ENCODE measurements around the gene RBM23. TPM values are rescaled to one million over a fixed set of nuclear protein-coding genes. Genes with fewer than 3 reads are reported as not detected.

RBM23 gene
- polyA plus RNA-seq, 1 of the 3 experiments (the other 2 are of a cell fraction) = 65.5 TPM

DNA sequence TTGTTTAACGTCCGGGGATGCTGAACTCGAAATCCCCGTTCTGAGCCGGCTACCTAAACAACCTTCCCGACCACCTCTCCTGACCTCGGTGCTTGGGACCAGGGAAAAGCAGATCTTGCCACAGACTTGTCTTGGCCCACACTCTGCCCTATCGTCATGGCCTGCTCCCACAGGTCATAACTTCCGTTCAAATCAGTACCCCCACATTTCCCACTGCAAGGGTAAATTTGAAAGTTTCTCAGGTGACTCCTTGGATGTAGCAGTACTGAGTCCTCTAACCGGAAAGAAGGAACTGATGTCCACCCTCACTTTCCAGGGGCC is 612 bp upstream of the RBM23 start:
- peak overlapping the region; percentile 80 for H3K4me2 ChIP-seq
- 8% methylated on average over 9 of the region's 10 CpGs for WGBS (ENCODE audit: low lambda C conversion rate)
- no peak for TF ChIP-seq RXRA (IDR thresholded peaks at IDR 0.05; ENCODE audit: borderline replicate concordance, low read depth)
- no peak for TF ChIP-seq RCOR1 (IDR thresholded peaks at IDR 0.05; ENCODE audit: low read length)
- no peak for TF ChIP-seq TCF12 (IDR thresholded peaks at IDR 0.05)
- TF ChIP-seq FOSL2 (IDR thresholded peaks at IDR 0.05; ENCODE audit: borderline replicate concordance, low read depth) = no peak
- no peak for TF ChIP-seq TAF1 (IDR thresholded peaks at IDR 0.05; ENCODE audit: borderline replicate concordance, low read depth, low read length)
- no peak for TF ChIP-seq JUND (IDR thresholded peaks at IDR 0.05)
- TF ChIP-seq MXI1 (IDR thresholded peaks at IDR 0.05; ENCODE audit: low read depth, low read length) = 0 out of 2 replicates have a peak, but pooled peaks have one; percentile 21
- TF ChIP-seq, protein P1, sequence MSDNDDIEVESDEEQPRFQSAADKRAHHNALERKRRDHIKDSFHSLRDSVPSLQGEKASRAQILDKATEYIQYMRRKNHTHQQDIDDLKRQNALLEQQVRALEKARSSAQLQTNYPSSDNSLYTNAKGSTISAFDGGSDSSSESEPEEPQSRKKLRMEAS (IDR thresholded peaks at IDR 0.05; ENCODE audit: low read depth) = no peak
- peaks cover 19% of the 10 kb centered on the region for H3F3A ChIP-seq (replicated peaks; ENCODE audit: insufficient read depth)
- POLR2A ChIA-PET = interaction anchor here (0.6 to 3.2 kb wide), 9 partner anchors 10 to 135 kb away, joined by 3 to 15 read pairs (median 3); partner anchors contain the start of genes HAUS4, PRMT5 and REM2
- peak overlapping the region; percentile 88 for H2AFZ ChIP-seq (ENCODE audit: low read depth)
- H3K4me3 ChIP-seq (ENCODE audit: low read depth in 2 of 2, low read length in 1 of 2) = peak overlapping the region; percentile 34 to 37; a peak in 3 of 4 replicates
- CTCF ChIA-PET = interaction anchor here (0.7 to 6.8 kb wide), 13 partner anchors 10 to 158 kb away, joined by 3 to 34 read pairs (median 5); partner anchors contain the start of gene PRMT5
- no peaks in the 10 kb centered on the region for H4K20me1 ChIP-seq (ENCODE audit: insufficient read depth)
- peak overlapping the region; percentile 40 for H3K9ac ChIP-seq
- H3K27ac ChIP-seq (ENCODE audit: low read depth in 2 of 2, low read length in 1 of 2) = peak overlapping the region; percentile 82 to 84
- no peaks in the 10 kb centered on the region for H3K9me3 ChIP-seq
- DNase-seq = no peak
- peaks cover 38 to 43% of the 10 kb centered on the region in 2 experiments for H3K36me3 ChIP-seq (replicated peaks in 1 of 2; ENCODE audit: control insufficient read depth in 1 of 2, insufficient read depth in 2 of 2, low read length in 1 of 2)
- H3K79me2 ChIP-seq (ENCODE audit: insufficient read depth) = peaks cover 42% of the 10 kb centered on the region
- peaks cover 0 to 9% of the 10 kb centered on the region in 2 experiments; a peak in 2 of 4 replicates for H3K4me1 ChIP-seq (ENCODE audit: control insufficient read depth in 1 of 2, insufficient read depth in 2 of 2, low read depth in 1 of 2, low read length in 1 of 2)
- H3K9me2 ChIP-seq = no peaks in the 10 kb centered on the region
- no peaks in the 10 kb centered on the region for H3K27me3 ChIP-seq (ENCODE audit: insufficient read depth)

DNA sequence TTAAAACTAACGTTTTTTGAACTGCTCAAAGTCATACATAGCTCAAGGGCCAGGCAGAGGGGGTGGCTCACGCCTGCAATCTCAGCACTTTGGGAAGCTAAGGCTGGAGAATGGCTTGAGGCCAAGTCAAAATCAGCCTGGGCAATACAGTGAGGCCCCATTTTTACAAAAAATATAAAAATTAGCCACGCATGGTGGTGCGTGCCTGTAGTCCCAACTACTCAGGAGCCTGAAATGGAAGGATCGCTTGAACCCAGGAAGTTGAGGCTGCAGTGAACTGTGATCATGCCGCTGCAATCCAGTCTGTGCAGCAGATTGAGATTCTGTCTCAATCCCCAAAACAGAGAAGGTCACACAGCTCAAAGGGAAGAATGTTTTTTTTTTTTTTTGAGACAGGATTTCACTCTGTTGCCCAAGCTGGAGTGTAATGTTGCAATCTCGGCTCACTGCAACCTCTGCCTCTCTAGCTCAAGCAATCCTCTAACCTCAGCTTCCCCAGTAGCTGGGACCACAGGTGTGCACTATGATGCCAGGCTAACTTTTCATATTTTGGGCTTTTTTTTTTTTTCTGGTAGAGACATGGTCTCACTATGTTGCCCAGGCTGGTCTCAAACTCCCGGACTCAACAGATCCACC is 2.9 kb downstream of the RBM23 start:
- Histone ChIP-seq H4K20me1 (ENCODE audit: insufficient read depth) (no peaks in the 10 kb centered on the region), H3K36me3 (replicated peaks in 1 of 2; ENCODE audit: control insufficient read depth in 1 of 2, insufficient read depth in 2 of 2, low read length in 1 of 2) (peaks cover 11 to 28% of the 10 kb centered on the region in 2 experiments), H3K27ac (ENCODE audit: low read depth in 2 of 2, low read length in 1 of 2) (no peak overlapping the region), H3K9ac (no peak overlapping the region), H2AFZ (ENCODE audit: low read depth) (no peak overlapping the region), H3K27me3 (ENCODE audit: insufficient read depth) (no peaks in the 10 kb centered on the region), H3K4me3 (ENCODE audit: low read depth in 2 of 2, low read length in 1 of 2) (no peak overlapping the region), H3K9me3 (no peaks in the 10 kb centered on the region), H3K4me1 (ENCODE audit: control insufficient read depth in 1 of 2, insufficient read depth in 2 of 2, low read depth in 1 of 2, low read length in 1 of 2) (peaks cover 0 to 9% of the 10 kb centered on the region in 2 experiments; a peak in 2 of 4 replicates), H3K9me2 (no peaks in the 10 kb centered on the region), H3K4me2 (no peak overlapping the region), H3K79me2 (ENCODE audit: insufficient read depth) (peaks cover 77% of the 10 kb centered on the region), H3F3A (replicated peaks; ENCODE audit: insufficient read depth) (peaks cover 5% of the 10 kb centered on the region)
- ChIA-PET CTCF (interaction anchor here (0.6 to 6.8 kb wide), 5 partner anchors 15 to 93 kb away, joined by 3 to 34 read pairs (median 6); no protein-coding TSS in a partner anchor), POLR2A (interaction anchor here (0.6 kb wide), 1 partner anchor 44 kb away, joined by 3 read pairs; no protein-coding TSS in a partner anchor)
- WGBS (ENCODE audit: low lambda C conversion rate) = 88% methylated on average over 8 of the region's 8 CpGs
- DNase-seq = no peak
- TF ChIP-seq RAD21 (IDR thresholded peaks at IDR 0.05; ENCODE audit: low read length) (no peak), FOXJ3 (CRISPR knock-in tag; IDR thresholded peaks at IDR 0.05) (no peak), YY1 (IDR thresholded peaks at IDR 0.05; ENCODE audit: low read depth) (no peak), RCOR1 (IDR thresholded peaks at IDR 0.05; ENCODE audit: low read length) (no peak), ELF1 (IDR thresholded peaks at IDR 0.05) (no peak), RFX5 (IDR thresholded peaks at IDR 0.05; ENCODE audit: low read length) (no peak), POLR2AphosphoS5 (IDR thresholded peaks at IDR 0.05; ENCODE audit: low read depth, low read length) (no peak), JUND (IDR thresholded peaks at IDR 0.05) (no peak), TEAD4 (IDR thresholded peaks at IDR 0.05; ENCODE audit: borderline replicate concordance, insufficient read depth) (no peak)
- TF ChIP-seq, protein P2, sequence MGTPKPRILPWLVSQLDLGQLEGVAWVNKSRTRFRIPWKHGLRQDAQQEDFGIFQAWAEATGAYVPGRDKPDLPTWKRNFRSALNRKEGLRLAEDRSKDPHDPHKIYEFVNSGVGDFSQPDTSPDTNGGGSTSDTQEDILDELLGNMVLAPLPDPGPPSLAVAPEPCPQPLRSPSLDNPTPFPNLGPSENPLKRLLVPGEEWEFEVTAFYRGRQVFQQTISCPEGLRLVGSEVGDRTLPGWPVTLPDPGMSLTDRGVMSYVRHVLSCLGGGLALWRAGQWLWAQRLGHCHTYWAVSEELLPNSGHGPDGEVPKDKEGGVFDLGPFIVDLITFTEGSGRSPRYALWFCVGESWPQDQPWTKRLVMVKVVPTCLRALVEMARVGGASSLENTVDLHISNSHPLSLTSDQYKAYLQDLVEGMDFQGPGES (IDR thresholded peaks at IDR 0.05; ENCODE audit: low read depth, low read length) = no peak
- TF ChIP-seq, protein P3, sequence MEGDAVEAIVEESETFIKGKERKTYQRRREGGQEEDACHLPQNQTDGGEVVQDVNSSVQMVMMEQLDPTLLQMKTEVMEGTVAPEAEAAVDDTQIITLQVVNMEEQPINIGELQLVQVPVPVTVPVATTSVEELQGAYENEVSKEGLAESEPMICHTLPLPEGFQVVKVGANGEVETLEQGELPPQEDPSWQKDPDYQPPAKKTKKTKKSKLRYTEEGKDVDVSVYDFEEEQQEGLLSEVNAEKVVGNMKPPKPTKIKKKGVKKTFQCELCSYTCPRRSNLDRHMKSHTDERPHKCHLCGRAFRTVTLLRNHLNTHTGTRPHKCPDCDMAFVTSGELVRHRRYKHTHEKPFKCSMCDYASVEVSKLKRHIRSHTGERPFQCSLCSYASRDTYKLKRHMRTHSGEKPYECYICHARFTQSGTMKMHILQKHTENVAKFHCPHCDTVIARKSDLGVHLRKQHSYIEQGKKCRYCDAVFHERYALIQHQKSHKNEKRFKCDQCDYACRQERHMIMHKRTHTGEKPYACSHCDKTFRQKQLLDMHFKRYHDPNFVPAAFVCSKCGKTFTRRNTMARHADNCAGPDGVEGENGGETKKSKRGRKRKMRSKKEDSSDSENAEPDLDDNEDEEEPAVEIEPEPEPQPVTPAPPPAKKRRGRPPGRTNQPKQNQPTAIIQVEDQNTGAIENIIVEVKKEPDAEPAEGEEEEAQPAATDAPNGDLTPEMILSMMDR (IDR thresholded peaks at IDR 0.05) = no peak
- TF ChIP-seq, protein P4, sequence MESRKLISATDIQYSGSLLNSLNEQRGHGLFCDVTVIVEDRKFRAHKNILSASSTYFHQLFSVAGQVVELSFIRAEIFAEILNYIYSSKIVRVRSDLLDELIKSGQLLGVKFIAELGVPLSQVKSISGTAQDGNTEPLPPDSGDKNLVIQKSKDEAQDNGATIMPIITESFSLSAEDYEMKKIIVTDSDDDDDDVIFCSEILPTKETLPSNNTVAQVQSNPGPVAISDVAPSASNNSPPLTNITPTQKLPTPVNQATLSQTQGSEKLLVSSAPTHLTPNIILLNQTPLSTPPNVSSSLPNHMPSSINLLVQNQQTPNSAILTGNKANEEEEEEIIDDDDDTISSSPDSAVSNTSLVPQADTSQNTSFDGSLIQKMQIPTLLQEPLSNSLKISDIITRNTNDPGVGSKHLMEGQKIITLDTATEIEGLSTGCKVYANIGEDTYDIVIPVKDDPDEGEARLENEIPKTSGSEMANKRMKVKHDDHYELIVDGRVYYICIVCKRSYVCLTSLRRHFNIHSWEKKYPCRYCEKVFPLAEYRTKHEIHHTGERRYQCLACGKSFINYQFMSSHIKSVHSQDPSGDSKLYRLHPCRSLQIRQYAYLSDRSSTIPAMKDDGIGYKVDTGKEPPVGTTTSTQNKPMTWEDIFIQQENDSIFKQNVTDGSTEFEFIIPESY (IDR thresholded peaks at IDR 0.05; ENCODE audit: borderline replicate concordance, low read depth) = no peak
- TF ChIP-seq, protein P5, sequence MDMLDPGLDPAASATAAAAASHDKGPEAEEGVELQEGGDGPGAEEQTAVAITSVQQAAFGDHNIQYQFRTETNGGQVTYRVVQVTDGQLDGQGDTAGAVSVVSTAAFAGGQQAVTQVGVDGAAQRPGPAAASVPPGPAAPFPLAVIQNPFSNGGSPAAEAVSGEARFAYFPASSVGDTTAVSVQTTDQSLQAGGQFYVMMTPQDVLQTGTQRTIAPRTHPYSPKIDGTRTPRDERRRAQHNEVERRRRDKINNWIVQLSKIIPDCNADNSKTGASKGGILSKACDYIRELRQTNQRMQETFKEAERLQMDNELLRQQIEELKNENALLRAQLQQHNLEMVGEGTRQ (IDR thresholded peaks at IDR 0.05; ENCODE audit: borderline replicate concordance, low read depth, low read length) = no peak
- TF ChIP-seq, protein P6, sequence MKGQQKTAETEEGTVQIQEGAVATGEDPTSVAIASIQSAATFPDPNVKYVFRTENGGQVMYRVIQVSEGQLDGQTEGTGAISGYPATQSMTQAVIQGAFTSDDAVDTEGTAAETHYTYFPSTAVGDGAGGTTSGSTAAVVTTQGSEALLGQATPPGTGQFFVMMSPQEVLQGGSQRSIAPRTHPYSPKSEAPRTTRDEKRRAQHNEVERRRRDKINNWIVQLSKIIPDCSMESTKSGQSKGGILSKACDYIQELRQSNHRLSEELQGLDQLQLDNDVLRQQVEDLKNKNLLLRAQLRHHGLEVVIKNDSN (IDR thresholded peaks at IDR 0.05; ENCODE audit: borderline replicate concordance, low read depth) = no peak
- TF ChIP-seq, protein P1 (IDR thresholded peaks at IDR 0.05; ENCODE audit: low read depth) = no peak
